LNCaP clone FGC (cell line): ENCODE data around the gene SAPCD1.

ENCODE experiments used
- DNase-seq: peaks from one replicate; pipeline ENCODE4 v3.0.0-alpha.2; 2011; ENCODE audit warnings: low read depth
- H3K4me3 ChIP-seq: 2 replicates; pipeline ENCODE4 v1.5.1; 2011; ENCODE audit warnings: mild to moderate bottlenecking, low read depth, low read length, control low read depth
- TF ChIP-seq, protein P1 (sequence below): IDR thresholded peaks from 2 replicates; pipeline ENCODE4 v1.5.1; 2012; ENCODE audit warnings: mild to moderate bottlenecking; ENCODE audit not compliant: control insufficient read depth, insufficient read depth; ENCODE audit errors: extremely low read depth

The SAPCD1 gene

DNA sequence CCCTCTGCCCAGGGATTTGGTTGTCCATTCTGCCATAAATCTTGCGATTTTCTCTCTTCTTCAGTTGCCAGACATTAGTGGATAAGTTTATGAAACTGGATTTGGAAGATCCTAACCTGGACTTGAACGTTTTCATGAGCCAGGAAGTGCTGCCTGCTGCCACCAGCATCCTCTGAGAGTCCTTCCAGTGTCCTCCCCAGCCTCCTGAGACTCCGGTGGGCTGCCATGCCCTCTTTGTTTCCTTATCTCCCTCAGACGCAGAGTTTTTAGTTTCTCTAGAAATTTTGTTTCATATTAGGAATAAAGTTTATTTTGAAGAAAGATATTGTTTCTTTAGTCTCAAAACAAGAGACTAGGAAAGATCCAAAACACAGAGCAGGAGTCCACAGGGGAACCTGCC, at the start of gene SAPCD1:
SAPCD1 (plus strand) TSS at position 301 of the 400 bp plus-strand sequence. CDS start 399 bp downstream, outside the sequence.
- TF ChIP-seq, protein P1, sequence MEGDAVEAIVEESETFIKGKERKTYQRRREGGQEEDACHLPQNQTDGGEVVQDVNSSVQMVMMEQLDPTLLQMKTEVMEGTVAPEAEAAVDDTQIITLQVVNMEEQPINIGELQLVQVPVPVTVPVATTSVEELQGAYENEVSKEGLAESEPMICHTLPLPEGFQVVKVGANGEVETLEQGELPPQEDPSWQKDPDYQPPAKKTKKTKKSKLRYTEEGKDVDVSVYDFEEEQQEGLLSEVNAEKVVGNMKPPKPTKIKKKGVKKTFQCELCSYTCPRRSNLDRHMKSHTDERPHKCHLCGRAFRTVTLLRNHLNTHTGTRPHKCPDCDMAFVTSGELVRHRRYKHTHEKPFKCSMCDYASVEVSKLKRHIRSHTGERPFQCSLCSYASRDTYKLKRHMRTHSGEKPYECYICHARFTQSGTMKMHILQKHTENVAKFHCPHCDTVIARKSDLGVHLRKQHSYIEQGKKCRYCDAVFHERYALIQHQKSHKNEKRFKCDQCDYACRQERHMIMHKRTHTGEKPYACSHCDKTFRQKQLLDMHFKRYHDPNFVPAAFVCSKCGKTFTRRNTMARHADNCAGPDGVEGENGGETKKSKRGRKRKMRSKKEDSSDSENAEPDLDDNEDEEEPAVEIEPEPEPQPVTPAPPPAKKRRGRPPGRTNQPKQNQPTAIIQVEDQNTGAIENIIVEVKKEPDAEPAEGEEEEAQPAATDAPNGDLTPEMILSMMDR = no peak
- no peak for DNase-seq
- no peak within 1 kb of the TSS for H3K4me3 ChIP-seq

DNA sequence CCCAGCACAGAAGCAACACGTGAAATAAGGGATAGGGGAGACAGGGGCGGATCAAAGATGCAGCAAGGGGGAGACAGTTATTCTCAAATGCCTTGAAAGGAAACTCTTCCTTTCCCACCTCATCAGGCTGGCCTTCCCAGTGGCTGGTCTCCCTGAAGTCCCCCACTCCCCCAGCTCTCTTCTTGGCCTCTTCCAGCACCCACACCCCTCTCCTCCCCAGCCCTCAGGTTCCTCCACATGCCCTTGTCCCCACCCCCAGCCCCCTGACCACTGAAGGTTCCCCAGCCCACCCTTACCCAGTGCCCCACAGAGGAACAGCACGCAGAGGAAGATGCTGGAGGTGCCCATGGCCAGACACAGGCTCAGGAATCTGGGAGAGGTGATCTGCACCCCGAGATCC, 49.0 kb upstream of the SAPCD1 start:
- TF ChIP-seq, protein P1 = no peak
- no peak overlapping the region for H3K4me3 ChIP-seq
- no peak for DNase-seq

DNA sequence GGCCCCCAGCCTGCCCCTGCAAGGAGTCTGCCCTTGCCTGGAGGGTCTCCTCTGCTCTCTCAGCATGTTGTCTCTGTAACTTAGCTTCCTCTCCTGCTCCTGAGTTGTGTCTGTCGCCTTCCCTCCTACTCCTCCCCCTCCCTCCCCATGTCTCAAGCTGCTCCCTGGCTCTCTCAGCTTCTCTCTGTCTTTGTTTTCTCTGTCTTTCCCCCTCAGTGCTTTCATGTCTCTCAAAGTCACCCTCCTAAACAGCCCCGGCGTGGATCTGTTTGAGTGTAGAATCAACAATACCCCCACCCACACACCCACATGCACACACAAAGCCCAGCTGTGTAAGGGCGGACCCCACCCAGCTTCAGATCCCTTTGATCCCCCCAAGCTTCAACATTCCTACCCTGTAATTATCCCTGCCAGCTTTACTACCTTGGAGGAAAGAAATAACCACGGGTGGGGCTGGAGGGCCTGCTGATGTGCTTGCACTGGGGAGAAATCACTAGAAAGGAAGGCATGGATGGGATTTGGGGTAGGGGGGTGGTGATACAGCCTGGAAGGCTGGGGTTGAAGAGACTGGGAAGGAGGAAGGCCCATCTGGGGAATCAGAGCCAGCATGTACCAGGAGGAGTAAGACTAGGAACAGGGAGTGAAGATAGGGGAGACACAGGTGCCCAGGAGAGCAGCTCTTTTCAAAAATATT, 48.3 kb upstream of the SAPCD1 start:
- H3K4me3 ChIP-seq = no peak overlapping the region
- DNase-seq = no peak
- TF ChIP-seq, protein P1 = no peak

DNA sequence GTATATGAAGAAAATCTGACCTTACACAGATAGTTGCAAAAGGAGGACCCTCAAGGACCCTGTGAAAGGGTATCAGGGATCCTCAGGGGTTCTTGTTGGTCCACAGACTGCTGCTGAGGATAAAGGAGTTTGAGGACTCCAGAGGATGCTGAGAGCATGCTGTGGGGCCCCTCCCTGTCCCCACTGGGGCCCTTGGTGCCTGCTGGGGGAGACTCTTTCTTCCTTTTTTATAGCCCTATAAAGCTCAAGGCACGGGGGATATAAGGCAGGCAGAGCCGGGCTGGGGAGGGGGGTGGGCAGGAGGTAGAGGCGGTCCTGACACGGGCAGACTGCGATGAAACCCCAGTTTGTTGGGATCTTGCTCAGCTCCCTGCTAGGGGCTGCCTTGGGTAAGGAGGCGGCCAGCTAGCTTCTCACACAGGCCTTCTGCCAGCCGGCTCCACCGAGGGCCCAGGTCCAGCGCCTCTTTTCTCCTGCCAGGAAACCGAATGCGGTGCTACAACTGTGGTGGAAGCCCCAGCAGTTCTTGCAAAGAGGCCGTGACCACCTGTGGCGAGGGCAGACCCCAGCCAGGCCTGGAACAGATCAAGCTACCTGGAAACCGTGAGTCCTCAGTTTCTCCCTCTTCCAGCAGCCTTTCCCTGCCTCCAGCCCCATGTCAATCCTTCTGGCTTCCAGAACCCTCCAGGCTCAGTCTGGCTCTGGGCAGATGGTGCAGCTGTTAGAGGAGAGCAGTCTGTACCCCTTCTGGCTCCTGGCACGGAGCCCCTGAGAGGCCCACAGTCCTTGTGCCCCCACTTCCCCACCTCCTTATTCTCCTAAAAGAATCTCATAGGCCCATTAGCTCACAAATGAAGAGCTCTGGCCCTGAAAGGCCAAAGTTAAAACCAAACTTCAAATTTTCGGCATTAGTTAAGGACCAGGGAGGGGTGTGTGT, 47.2 kb upstream of the SAPCD1 start, which contains the start of gene LY6G6D:
LY6G6D (plus strand) TSS at position 327 of the 937 bp plus-strand sequence; CDS start at position 335, 8 bp downstream.
- DNase-seq = no peak
- TF ChIP-seq, protein P1 = no peak

DNA sequence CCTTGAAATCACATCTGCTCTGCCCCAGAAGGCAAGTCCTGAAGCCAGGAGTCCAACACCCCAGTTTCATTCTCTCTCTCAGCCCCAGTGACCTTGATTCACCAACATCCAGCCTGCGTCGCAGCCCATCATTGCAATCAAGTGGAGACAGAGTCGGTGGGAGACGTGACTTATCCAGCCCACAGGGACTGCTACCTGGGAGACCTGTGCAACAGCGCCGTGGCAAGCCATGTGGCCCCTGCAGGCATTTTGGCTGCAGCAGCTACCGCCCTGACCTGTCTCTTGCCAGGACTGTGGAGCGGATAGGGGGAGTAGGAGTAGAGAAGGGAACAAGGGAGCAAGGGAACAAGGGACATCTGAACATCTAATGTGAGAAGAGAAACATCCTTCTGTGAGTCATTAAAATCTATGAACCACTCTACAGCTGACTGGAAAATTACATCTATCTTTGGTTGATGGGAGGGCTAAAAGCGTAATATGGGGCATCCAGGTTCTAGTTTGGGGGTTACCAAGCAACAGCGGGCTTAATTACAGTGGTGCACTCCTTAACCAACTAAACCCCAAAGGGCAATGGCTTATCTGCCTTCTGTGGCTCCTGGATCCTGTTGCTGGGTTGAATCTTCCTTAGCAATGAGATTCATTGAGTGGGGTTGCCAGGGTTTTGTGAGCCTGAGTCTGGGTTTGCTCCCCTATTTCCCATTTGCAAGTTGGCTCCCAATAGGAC, 44.8 kb upstream of the SAPCD1 start:
- TF ChIP-seq, protein P1 = no peak
- DNase-seq = no peak
- no peak overlapping the region for H3K4me3 ChIP-seq

More for the DNA sequence above, 47.2 kb upstream of the SAPCD1 start, which contains the start of gene LY6G6D:
- H3K4me3 ChIP-seq = no peak within 1 kb of the TSS

DNA sequence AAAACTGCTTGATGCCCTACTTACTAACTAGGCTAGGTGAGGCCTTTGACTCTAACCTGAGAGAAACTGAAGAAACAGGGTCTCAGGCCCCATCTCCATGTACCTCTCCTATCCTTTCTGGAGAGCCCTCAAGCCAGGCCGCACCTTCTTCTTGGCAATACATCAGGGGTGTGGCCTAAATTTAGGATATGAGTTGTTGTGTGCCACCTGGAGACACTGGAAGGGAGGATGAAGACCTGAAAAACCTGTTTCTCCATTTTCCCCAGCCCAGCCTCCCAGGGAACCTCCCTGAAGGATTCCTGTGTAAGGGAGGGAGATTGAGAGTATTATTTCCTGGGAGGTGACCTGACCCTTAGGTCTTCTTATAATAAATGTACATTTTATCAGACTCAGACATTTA, 44.2 kb upstream of the SAPCD1 start:
- peak overlapping the region; percentile 43 for H3K4me3 ChIP-seq
- TF ChIP-seq, protein P1 = no peak
- DNase-seq = peak; percentile 95
